ENCODE data around the gene TBC1D10B.

DNA sequence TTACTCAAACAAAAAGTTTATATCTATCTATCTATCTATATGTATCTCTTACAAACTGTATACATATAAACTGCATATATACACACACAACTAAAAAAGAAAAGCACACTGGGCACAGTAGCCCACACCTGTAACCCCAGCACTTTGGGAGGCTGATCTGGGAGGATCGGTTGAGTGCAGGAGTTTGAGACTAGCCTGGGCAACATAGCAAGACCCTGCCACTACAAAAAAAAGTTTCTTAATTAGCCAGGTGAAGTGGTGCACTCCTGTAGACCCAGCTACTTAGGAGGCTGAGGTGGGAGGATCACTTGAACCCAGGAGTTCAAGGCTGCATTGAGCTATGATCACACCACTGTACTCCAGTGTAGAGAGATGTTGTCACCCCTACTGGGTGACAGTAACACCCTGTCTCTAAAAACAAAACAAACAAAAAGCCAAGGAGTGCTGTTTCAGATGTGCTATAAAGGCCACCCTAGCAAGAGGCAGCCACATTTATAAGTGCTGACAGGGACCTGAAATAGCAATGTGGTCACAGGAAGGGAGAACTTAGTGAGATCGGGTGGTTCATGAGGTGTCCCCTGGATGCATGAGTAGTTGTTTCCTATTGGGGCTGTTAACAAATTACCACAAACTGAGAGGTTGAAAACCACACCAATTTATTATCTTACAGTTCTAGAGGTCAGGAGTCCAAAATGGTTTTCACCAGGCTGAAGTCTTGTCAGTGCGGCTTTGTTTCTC is 20.0 kb downstream of the TBC1D10B start:
- TF ChIP-seq, protein P1, sequence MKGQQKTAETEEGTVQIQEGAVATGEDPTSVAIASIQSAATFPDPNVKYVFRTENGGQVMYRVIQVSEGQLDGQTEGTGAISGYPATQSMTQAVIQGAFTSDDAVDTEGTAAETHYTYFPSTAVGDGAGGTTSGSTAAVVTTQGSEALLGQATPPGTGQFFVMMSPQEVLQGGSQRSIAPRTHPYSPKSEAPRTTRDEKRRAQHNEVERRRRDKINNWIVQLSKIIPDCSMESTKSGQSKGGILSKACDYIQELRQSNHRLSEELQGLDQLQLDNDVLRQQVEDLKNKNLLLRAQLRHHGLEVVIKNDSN (IDR thresholded peaks at IDR 0.05): no peak
- TF ChIP-seq YY1 (IDR thresholded peaks at IDR 0.05; ENCODE audit: low read depth): no peak
- TF ChIP-seq, protein P2, sequence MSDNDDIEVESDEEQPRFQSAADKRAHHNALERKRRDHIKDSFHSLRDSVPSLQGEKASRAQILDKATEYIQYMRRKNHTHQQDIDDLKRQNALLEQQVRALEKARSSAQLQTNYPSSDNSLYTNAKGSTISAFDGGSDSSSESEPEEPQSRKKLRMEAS (IDR thresholded peaks at IDR 0.05): no peak
- TF ChIP-seq CREB1 (IDR thresholded peaks at IDR 0.05; ENCODE audit: low read depth): no peak
- no peak for TF ChIP-seq TAF1 (IDR thresholded peaks at IDR 0.05; ENCODE audit: low read depth)
- TF ChIP-seq EP300 (IDR thresholded peaks at IDR 0.05; ENCODE audit: borderline replicate concordance): no peak
- no peak for TF ChIP-seq RAD21 (IDR thresholded peaks at IDR 0.05; ENCODE audit: low read depth)
- no peak for TF ChIP-seq TEAD4 (IDR thresholded peaks at IDR 0.05)

All from Ishikawa (cell line).